ENCODE results near the gene SH3BP5.

The SH3BP5 gene

DNA sequence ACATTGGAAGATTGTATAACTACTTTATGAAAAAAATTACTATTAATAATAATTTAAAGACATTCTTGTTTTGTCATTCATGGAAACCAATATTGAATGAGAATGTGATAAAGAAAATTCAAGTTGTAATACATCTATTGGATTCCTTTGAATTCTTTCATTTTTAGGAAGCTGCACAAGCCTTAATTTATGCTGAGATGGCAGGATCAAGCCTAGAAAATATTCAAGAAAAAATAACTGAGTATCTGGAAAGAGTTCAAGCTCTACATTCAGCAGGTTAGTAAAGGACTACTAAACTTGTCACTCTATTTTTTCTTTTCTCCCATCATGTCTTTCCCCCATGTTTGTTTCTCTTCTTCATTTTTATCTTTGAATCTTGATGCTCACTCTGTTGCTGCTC, 120.4 kb downstream of the SH3BP5 start:
- Histone ChIP-seq H2BK12ac (ENCODE audit: low read length in 2 of 2) (no peak overlapping the region), H3K27me3 (ENCODE audit: control insufficient read depth in 1 of 2, insufficient read depth in 1 of 2, low read length in 2 of 2) (no peaks in the 10 kb centered on the region)

GRCh38 chr3:15207836-15208504, 124.4 kb downstream of the SH3BP5 start:
- H2BK12ac ChIP-seq (ENCODE audit: low read length in 2 of 2): no peak overlapping the region
- H2BK5ac ChIP-seq (ENCODE audit: low read depth, low read length, poor library complexity, severe bottlenecking): no peak overlapping the region
- no peak overlapping the region for H3K14ac ChIP-seq (ENCODE audit: low read length in 2 of 2)
- H3K4ac ChIP-seq (ENCODE audit: low read depth in 1 of 2, low read length in 2 of 2): no peak overlapping the region
- H3K23ac ChIP-seq (ENCODE audit: low read length in 2 of 2): no peak overlapping the region
- H3K79me1 ChIP-seq (replicated peaks; ENCODE audit: low read length, poor library complexity, severe bottlenecking): peaks cover 3% of the 10 kb centered on the region
- DNase-seq: peak; percentile 53
- peaks cover 0 to 37% of the 10 kb centered on the region in 2 experiments for H3K36me3 ChIP-seq (ENCODE audit: control insufficient read depth in 1 of 2, insufficient read depth in 2 of 2, low read depth in 1 of 2, low read length in 2 of 2)
- no peaks in the 10 kb centered on the region for H3K9me3 ChIP-seq (ENCODE audit: control insufficient read depth, low read length)
- WGBS: 100% methylated on average over 2 of the region's 5 CpGs
- H3K4me1 ChIP-seq (ENCODE audit: control insufficient read depth, insufficient read depth, low read depth, low read length): peaks cover 4% of the 10 kb centered on the region
- H2AFZ ChIP-seq (ENCODE audit: low read depth, low read length): no peak overlapping the region
- peak overlapping the region; percentile 90 for H3K9ac ChIP-seq (ENCODE audit: low read length)
- H3K4me2 ChIP-seq (ENCODE audit: low read length, poor library complexity, severe bottlenecking): peak overlapping the region; percentile 82
- no peak overlapping the region for H2BK120ac ChIP-seq (ENCODE audit: low read depth, low read length)
- no peak overlapping the region for H4K91ac ChIP-seq (ENCODE audit: low read length)
- no peaks in the 10 kb centered on the region for H3K27me3 ChIP-seq (ENCODE audit: control insufficient read depth in 1 of 2, insufficient read depth in 1 of 2, low read length in 2 of 2)
- no peak overlapping the region for H3K18ac ChIP-seq (ENCODE audit: low read depth in 1 of 2, low read length in 2 of 2)
- H3K27ac ChIP-seq (ENCODE audit: low read length, poor library complexity, severe bottlenecking): no peak overlapping the region
- no peak overlapping the region for H2AK5ac ChIP-seq (ENCODE audit: low read length, severe bottlenecking)
- H4K8ac ChIP-seq (ENCODE audit: low read length): no peak overlapping the region
- H2BK15ac ChIP-seq (ENCODE audit: low read depth, poor library complexity, severe bottlenecking): no peak overlapping the region
- H3K4me3 ChIP-seq (ENCODE audit: insufficient read depth in 1 of 2, low read depth in 1 of 2, low read length in 2 of 2): peak overlapping the region in 1 of 2 experiments; percentile 87

More for the DNA sequence above, 120.4 kb downstream of the SH3BP5 start:
- H3K9me3 ChIP-seq (ENCODE audit: control insufficient read depth, low read length): no peaks in the 10 kb centered on the region
- peak overlapping the region; percentile 4 for H3K9ac ChIP-seq (ENCODE audit: low read length)
- H2BK5ac ChIP-seq (ENCODE audit: low read depth, low read length, poor library complexity, severe bottlenecking): no peak overlapping the region
- no peak for DNase-seq
- no peak overlapping the region for H3K27ac ChIP-seq (ENCODE audit: low read length, poor library complexity, severe bottlenecking)
- H3K18ac ChIP-seq (ENCODE audit: low read depth in 1 of 2, low read length in 2 of 2): no peak overlapping the region
- peaks cover 1% of the 10 kb centered on the region for H3K4me1 ChIP-seq (ENCODE audit: control insufficient read depth, insufficient read depth, low read depth, low read length)
- no peak overlapping the region for H3K23ac ChIP-seq (ENCODE audit: low read length in 2 of 2)
- H3K4me2 ChIP-seq (ENCODE audit: low read length, poor library complexity, severe bottlenecking): no peak overlapping the region
- no peak overlapping the region for H3K14ac ChIP-seq (ENCODE audit: low read length in 2 of 2)
- no peak overlapping the region for H2AFZ ChIP-seq (ENCODE audit: low read depth, low read length)
- no peak overlapping the region for H3K4me3 ChIP-seq (ENCODE audit: insufficient read depth in 1 of 2, low read depth in 1 of 2, low read length in 2 of 2)
- peaks cover 15% of the 10 kb centered on the region for H3K79me1 ChIP-seq (replicated peaks; ENCODE audit: low read length, poor library complexity, severe bottlenecking)
- H4K8ac ChIP-seq (ENCODE audit: low read length): no peak overlapping the region
- H4K91ac ChIP-seq (ENCODE audit: low read length): no peak overlapping the region
- peaks cover 18 to 72% of the 10 kb centered on the region in 2 experiments for H3K36me3 ChIP-seq (ENCODE audit: control insufficient read depth in 1 of 2, insufficient read depth in 2 of 2, low read depth in 1 of 2, low read length in 2 of 2)
- H2AK5ac ChIP-seq (ENCODE audit: low read length, severe bottlenecking): no peak overlapping the region
- H2BK15ac ChIP-seq (ENCODE audit: low read depth, poor library complexity, severe bottlenecking): no peak overlapping the region
- no peak overlapping the region for H3K4ac ChIP-seq (ENCODE audit: low read depth in 1 of 2, low read length in 2 of 2)
- H2BK120ac ChIP-seq (ENCODE audit: low read depth, low read length): no peak overlapping the region

- H2AFZ ChIP-seq (ENCODE audit: low read depth, low read length): no peak overlapping the region
Measured at GRCh38 chr3:15206662-15207576, 125.5 kb downstream of the SH3BP5 start.

More at GRCh38 chr3:15206662-15207576, 125.5 kb downstream of the SH3BP5 start:
- H3K27ac ChIP-seq (ENCODE audit: low read length, poor library complexity, severe bottlenecking): no peak overlapping the region
- no peak overlapping the region for H2BK15ac ChIP-seq (ENCODE audit: low read depth, poor library complexity, severe bottlenecking)
- no peak overlapping the region for H2BK5ac ChIP-seq (ENCODE audit: low read depth, low read length, poor library complexity, severe bottlenecking)
- H3K9ac ChIP-seq (ENCODE audit: low read length): peak overlapping the region; percentile 90
- peak overlapping the region; percentile 5 to 95 for H3K4ac ChIP-seq (ENCODE audit: low read depth in 1 of 2, low read length in 2 of 2)
- H3K14ac ChIP-seq (ENCODE audit: low read length in 2 of 2): peak overlapping the region in 1 of 2 experiments; percentile 73
- peak overlapping the region; percentile 94 to 99 for H3K18ac ChIP-seq (ENCODE audit: low read depth in 1 of 2, low read length in 2 of 2)
- WGBS: 12% methylated on average over 23 of the region's 30 CpGs
- no peak overlapping the region for H2BK12ac ChIP-seq (ENCODE audit: low read length in 2 of 2)
- peak overlapping the region; percentile 82 to 87 for H3K4me3 ChIP-seq (ENCODE audit: insufficient read depth in 1 of 2, low read depth in 1 of 2, low read length in 2 of 2)
- DNase-seq: peak; percentile 57
- no peak overlapping the region for H4K91ac ChIP-seq (ENCODE audit: low read length)
- peaks cover 0 to 26% of the 10 kb centered on the region in 2 experiments for H3K36me3 ChIP-seq (ENCODE audit: control insufficient read depth in 1 of 2, insufficient read depth in 2 of 2, low read depth in 1 of 2, low read length in 2 of 2)
- H2BK120ac ChIP-seq (ENCODE audit: low read depth, low read length): peak overlapping the region; percentile 61
- H3K4me1 ChIP-seq (ENCODE audit: control insufficient read depth, insufficient read depth, low read depth, low read length): peaks cover 4% of the 10 kb centered on the region
- peak overlapping the region; percentile 56 for H3K4me2 ChIP-seq (ENCODE audit: low read length, poor library complexity, severe bottlenecking)
- H3K23ac ChIP-seq (ENCODE audit: low read length in 2 of 2): no peak overlapping the region
- peaks cover 3% of the 10 kb centered on the region for H3K79me1 ChIP-seq (replicated peaks; ENCODE audit: low read length, poor library complexity, severe bottlenecking)
- H4K8ac ChIP-seq (ENCODE audit: low read length): no peak overlapping the region
- H2AK5ac ChIP-seq (ENCODE audit: low read length, severe bottlenecking): no peak overlapping the region
- no peaks in the 10 kb centered on the region for H3K27me3 ChIP-seq (ENCODE audit: control insufficient read depth in 1 of 2, insufficient read depth in 1 of 2, low read length in 2 of 2)
- no peaks in the 10 kb centered on the region for H3K9me3 ChIP-seq (ENCODE audit: control insufficient read depth, low read length)

All from mesenchymal stem cell (in vitro differentiated cells and primary cell).